Endothelial cell of umbilical vein (primary cell): Measurements from ENCODE around the gene POR. TPM values are rescaled to one million over a fixed set of nuclear protein-coding genes. Genes with fewer than 3 reads are reported as not detected.

ENCODE experiments used
- BruUV-seq: library from RNA; stranded (reverse); fragments of 400-500 nt; replicated peaks from 2 replicates; lab custom pipeline; 2021; lab: Mats Ljungman, UMichigan
- CTCF ChIA-PET: fragments of 300-600, 350-600 bp; sonication (Branson Sonifier 250); formaldehyde crosslinking; loops from one replicate; lab custom pipeline; 2021; ENCODE audit warnings: antibody characterized with exemption, inconsistent platforms; lab: Charles Lee
- POLR2A ChIA-PET: fragments of 300-600, 350-600 bp; sonication (Branson Sonifier 250); formaldehyde crosslinking; loops from one replicate; lab custom pipeline; 2021; ENCODE audit warnings: antibody characterized with exemption, inconsistent platforms; lab: Charles Lee
- DNase-seq: peaks from one replicate; pipeline ENCODE4 v3.0.0-alpha.2; 2011; ENCODE audit warnings: low read depth, low spot score
- FAIRE-seq: peaks from 2 replicates; lab custom pipeline; 2011; peaks lifted over from hg19 to GRCh38; lab: Jason Lieb, UNC
- H2AFZ ChIP-seq: 2 replicates; pipeline ENCODE4 v1.6.0; 2012; ENCODE audit warnings: low read depth, low read length, control low read depth, inconsistent platforms
- H3K27ac ChIP-seq: 2 replicates; pipeline ENCODE4 v1.5.1; 2011; ENCODE audit warnings: low read depth, mild to moderate bottlenecking, control low read depth, low read length, moderate library complexity; ENCODE audit not compliant: insufficient read depth
- H3K27me3 ChIP-seq, 2 experiments: 2 replicates each; pipeline versions ENCODE4 v1.6.0 to v1.6.1; 2011; ENCODE audit warnings: low read length in 2 of 2, mixed read lengths in 1 of 2; ENCODE audit not compliant: control insufficient read depth in 2 of 2, insufficient read depth in 2 of 2
- H3K36me3 ChIP-seq, 2 experiments: 2 replicates in 1 of 2; 3 replicates in 1 of 2; pipeline ENCODE4 v1.5.1; 2011; ENCODE audit warnings: low read length in 2 of 2, mild to moderate bottlenecking in 1 of 2, moderate library complexity in 1 of 2; ENCODE audit not compliant: control insufficient read depth in 2 of 2, insufficient read depth in 2 of 2; ENCODE audit errors: extremely low read depth in 1 of 2
- H3K4me1 ChIP-seq: 3 replicates; pipeline ENCODE4 v1.5.1; 2011; ENCODE audit warnings: mild to moderate bottlenecking, low read length; ENCODE audit not compliant: control insufficient read depth, insufficient read depth; ENCODE audit errors: extremely low read depth
- H3K4me2 ChIP-seq: 2 replicates; pipeline ENCODE4 v1.6.1; 2011; ENCODE audit warnings: low read length, control low read depth, mixed read lengths; ENCODE audit not compliant: insufficient read depth
- H3K4me3 ChIP-seq, 3 experiments: fragments of 200-600 bp in 1 of 3; sonication (generic), shearing (Covaris generic) in 1 of 3; replicated peaks in 1 of 3; 2 replicates each; pipeline ENCODE4 v1.5.1; 2011 to 2016; ENCODE audit warnings: control low read depth in 3 of 3, low read length in 3 of 3, mild to moderate bottlenecking in 2 of 3, inconsistent platforms in 1 of 3, low read depth in 1 of 3, moderate library complexity in 1 of 3; ENCODE audit not compliant: insufficient read depth in 1 of 3
- H3K79me2 ChIP-seq: 2 replicates; pipeline ENCODE4 v1.6.0; 2012; ENCODE audit warnings: low read length, inconsistent platforms; ENCODE audit not compliant: control insufficient read depth, insufficient read depth
- H3K9ac ChIP-seq: replicated peaks from 2 replicates; pipeline ENCODE3; 2011; ENCODE audit warnings: low read length, control low read depth; ENCODE audit not compliant: insufficient read depth; ENCODE audit errors: extremely low read depth
- H3K9me1 ChIP-seq: replicated peaks from 3 replicates; pipeline ENCODE4 v1.6.0; 2011; ENCODE audit warnings: mild to moderate bottlenecking, low read length; ENCODE audit not compliant: control insufficient read depth, insufficient read depth; ENCODE audit errors: extremely low read depth
- H3K9me3 ChIP-seq: replicated peaks from 2 replicates; pipeline ENCODE4 v1.5.1; 2012; ENCODE audit warnings: low read length, inconsistent platforms; ENCODE audit not compliant: control insufficient read depth, insufficient read depth
- H4K20me1 ChIP-seq: replicated peaks from 2 replicates; pipeline ENCODE3; 2011; ENCODE audit warnings: mild to moderate bottlenecking, low read length; ENCODE audit not compliant: control insufficient read depth, insufficient read depth; ENCODE audit errors: extremely low read depth
- CTCF ChIP-seq, 2 donors: IDR thresholded peaks; 1 replicate in 1 of 2; 2 replicates in 1 of 2; pipeline ENCODE4 v1.5.1; 2011; ENCODE audit warnings: low read length in 2 of 2, mild to moderate bottlenecking in 2 of 2, moderate library complexity in 2 of 2, control low read depth in 1 of 2, inconsistent platforms in 1 of 2, low read depth in 1 of 2; ENCODE audit not compliant: insufficient read depth in 1 of 2; ENCODE audit errors: extremely low read depth in 1 of 2
- EZH2 ChIP-seq: IDR thresholded peaks from 2 replicates; pipeline ENCODE4 v1.6.1; 2012; ENCODE audit warnings: borderline replicate concordance, low read depth, mild to moderate bottlenecking, moderate library complexity, low read length, inconsistent platforms; ENCODE audit not compliant: severe bottlenecking
- FOS ChIP-seq: IDR thresholded peaks from 2 replicates; pipeline ENCODE4 v1.6.1; 2011; ENCODE audit warnings: mild to moderate bottlenecking, low read length, moderate library complexity, borderline replicate concordance; ENCODE audit not compliant: insufficient read depth
- GATA2 ChIP-seq: IDR thresholded peaks from 2 replicates; pipeline ENCODE4 v1.7.0; 2011; ENCODE audit warnings: low read depth, mild to moderate bottlenecking, moderate library complexity, mixed read lengths, low read length; ENCODE audit not compliant: insufficient read length, insufficient read depth
- JUN ChIP-seq: IDR thresholded peaks from 2 replicates; pipeline ENCODE4 v1.6.1; 2011; ENCODE audit warnings: borderline replicate concordance, low read depth; ENCODE audit not compliant: insufficient read length, insufficient read depth
- MYC ChIP-seq: IDR thresholded peaks from one replicate; pipeline ENCODE4 v1.6.1; 2011; ENCODE audit warnings: mild to moderate bottlenecking, low read depth, low read length
- POLR2A ChIP-seq: IDR thresholded peaks from 2 replicates; pipeline ENCODE4 v1.6.1; 2012; ENCODE audit warnings: low read depth, mild to moderate bottlenecking, control low read depth, low read length
- POLR2AphosphoS5 ChIP-seq: IDR thresholded peaks from 2 replicates; pipeline ENCODE4 v1.6.1; 2012; ENCODE audit warnings: low read depth, mild to moderate bottlenecking, control low read depth, low read length, moderate library complexity; ENCODE audit not compliant: insufficient read depth
- dilution Hi-C: fragments of 300-500 bp; cut with MboI; formaldehyde crosslinking; loops from one replicate; pipeline ENCODE4 v1.15.0; 2019; ENCODE audit warnings: low sequenced_read_pairs; ENCODE audit not compliant: extremely low pct_ligation_motif_present
- intact Hi-C: fragments of 100-400 bp; cut with micrococcal nuclease; formaldehyde crosslinking; loops from one replicate; pipeline ENCODE4 v1.10.0; 2022
- polyA plus RNA-seq, 4 experiments: library from polyadenylated mRNA; depleted of rRNA in 3 of 4; stranded (reverse) in 3 of 4; unstranded in 1 of 4; fragments of >200 nt; gene quantifications; 2 replicates each; pipeline versions ENCODE4 v1.2.1 to v1.2.3, GENCODE V29; 2011 to 2012; ENCODE audit warnings: missing spikeins in 1 of 4
- total RNA-seq: library from RNA; stranded (reverse); gene quantifications from 2 replicates; pipeline ENCODE4 v1.2.3, GENCODE V29; 2021
- TF ChIP-seq, protein P1 (sequence below): IDR thresholded peaks from 2 replicates; pipeline ENCODE4 v1.6.1; 2011; ENCODE audit not compliant: insufficient read depth, insufficient read length

Gene POR
- total and polyA plus RNA-seq, 2 donors (not counting 3 experiments of a cell fraction or from before 2014, with no cell fraction given) = 59.5 to 73.6 TPM

DNA sequence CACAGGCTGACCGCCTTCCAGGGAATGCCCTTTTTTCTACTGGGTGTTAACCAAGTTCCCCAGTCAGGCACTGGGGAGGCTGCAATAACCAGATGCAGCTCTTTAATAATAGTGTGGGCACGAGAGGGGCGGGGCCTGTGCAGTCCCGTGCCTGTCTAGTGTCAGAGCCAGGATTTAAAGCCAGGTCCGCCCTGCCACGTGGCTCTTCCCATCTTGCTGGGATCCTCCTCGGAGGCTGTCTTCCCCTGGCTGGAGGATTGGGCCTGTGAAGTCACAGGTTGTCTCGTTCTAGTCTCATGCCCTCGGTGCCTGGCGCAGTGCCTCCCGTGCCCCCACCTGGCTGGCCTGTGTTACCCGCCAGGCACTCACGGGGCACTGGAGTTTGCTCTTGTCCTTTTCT lies 54.2 kb downstream of the POR start:
- Histone ChIP-seq H3K27ac (no peak overlapping the region), H2AFZ (no peak overlapping the region), H3K9me3 (no peaks in the 10 kb centered on the region), H3K36me3 (peaks cover 0 to 2% of the 10 kb centered on the region in 2 experiments), H3K27me3 (no peaks in the 10 kb centered on the region), H4K20me1 (no peaks in the 10 kb centered on the region), H3K9me1 (no peaks in the 10 kb centered on the region), H3K4me1 (no peaks in the 10 kb centered on the region), H3K4me2 (no peak overlapping the region), H3K9ac (no peak overlapping the region), H3K79me2 (no peaks in the 10 kb centered on the region), H3K4me3 (no peak overlapping the region)
- TF ChIP-seq FOS = no peak
- no peak for TF ChIP-seq CTCF (IDR thresholded peaks at IDR 0.05; ENCODE audit: extremely low read depth in 1 of 2, insufficient read depth in 1 of 2, low read depth in 1 of 2, low read length in 2 of 2)
- no peak for TF ChIP-seq POLR2A
- TF ChIP-seq, protein P1, sequence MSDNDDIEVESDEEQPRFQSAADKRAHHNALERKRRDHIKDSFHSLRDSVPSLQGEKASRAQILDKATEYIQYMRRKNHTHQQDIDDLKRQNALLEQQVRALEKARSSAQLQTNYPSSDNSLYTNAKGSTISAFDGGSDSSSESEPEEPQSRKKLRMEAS = no peak
- TF ChIP-seq GATA2 = no peak
- no peak for TF ChIP-seq EZH2
- no peak for TF ChIP-seq MYC
- no peak for TF ChIP-seq POLR2AphosphoS5
- no peak for TF ChIP-seq JUN
- POLR2A ChIA-PET = no interaction called here
- CTCF ChIA-PET = interaction anchor here (1.0 kb wide), 1 partner anchor 51 kb away, joined by 3 read pairs; no protein-coding TSS in a partner anchor
- intact Hi-C loops = no loop called here
- dilution Hi-C loops = no loop called here
- no TSS peak for BruUV-seq
- DNase-seq (no peak), FAIRE-seq (no peak)
